GM12878 (cell line): ENCODE results near the gene TMEM41B. TPM values are rescaled to one million over a fixed set of nuclear protein-coding genes. Genes with fewer than 3 reads are reported as not detected.
"Not testable (repeated sequence)": the region's sequence is repeated elsewhere in the genome, so short reads cannot be mapped to it uniquely, and the experiment has no call there.

Experiments used
- ATAC-seq: fragments of 200-7000 bp; cut with Tn5 transposase; 3 replicates; pipeline ENCODE4 v1.9.1; 2020; ENCODE audit warnings: mild to moderate bottlenecking, moderate library complexity
- BruUV-seq: library from RNA; stranded (reverse); fragments of 400-500 nt; replicated peaks from 2 replicates; lab custom pipeline; 2021; lab: Mats Ljungman, UMichigan
- CTCF ChIA-PET: fragments of 300-600 bp; sonication (Branson Sonifier 250); formaldehyde crosslinking; extraction: SDS; loops from one replicate; lab custom pipeline; 2021; ENCODE audit warnings: inconsistent platforms; lab: Yijun Ruan, JAX
- POLR2A ChIA-PET: fragments of 350-600 bp; formaldehyde crosslinking; extraction: SDS; loops from one replicate; lab custom pipeline; 2021; ENCODE audit warnings: inconsistent platforms; lab: Charles Lee
- RAD21 ChIA-PET: fragments of 300-600 bp; sonication (Branson Sonifier 250); formaldehyde crosslinking; loops from one replicate; lab custom pipeline; 2023; ENCODE audit warnings: antibody characterized with exemption; ENCODE audit not compliant: unreplicated experiment; lab: Charles Lee
- SMC1A ChIA-PET: fragments of 300-600 bp; sonication (Branson Sonifier 250); formaldehyde crosslinking; loops from one replicate; lab custom pipeline; 2023; ENCODE audit not compliant: unreplicated experiment, uncharacterized antibody; lab: Charles Lee
- DNase-seq: peaks from one replicate; pipeline ENCODE4 v3.0.0-alpha.2; 2011; ENCODE audit warnings: low read depth, low spot score
- FAIRE-seq: peaks from 3 replicates; lab custom pipeline; 2011; peaks lifted over from hg19 to GRCh38; lab: Jason Lieb, UNC
- H2AFZ ChIP-seq: 2 replicates; pipeline ENCODE4 v1.6.0; 2011; ENCODE audit warnings: low read depth, low read length, control low read depth; ENCODE audit not compliant: control insufficient read depth
- H3K27ac ChIP-seq: 2 replicates; pipeline ENCODE4 v1.5.1; 2011; ENCODE audit warnings: control low read depth; ENCODE audit not compliant: control insufficient read depth, insufficient read depth
- H3K27me3 ChIP-seq, 2 experiments: replicated peaks in 1 of 2; 2 replicates each; pipeline versions ENCODE4 v1.6.0 to v1.6.1; 2011; ENCODE audit warnings: low read length in 1 of 2; ENCODE audit not compliant: control insufficient read depth in 2 of 2, insufficient read depth in 2 of 2
- H3K36me3 ChIP-seq, 2 experiments: 2 replicates each; pipeline ENCODE4 v1.5.1; 2011; ENCODE audit warnings: low read length in 1 of 2; ENCODE audit not compliant: control insufficient read depth in 2 of 2, insufficient read depth in 2 of 2
- H3K4me1 ChIP-seq: 2 replicates; pipeline ENCODE4 v1.6.1; 2011; ENCODE audit warnings: mild to moderate bottlenecking, low read length, moderate library complexity, mixed read lengths; ENCODE audit not compliant: control insufficient read depth, insufficient read depth
- H3K4me2 ChIP-seq: 2 replicates; pipeline ENCODE4 v1.6.0; 2011; ENCODE audit warnings: control low read depth; ENCODE audit not compliant: control insufficient read depth, insufficient read depth
- H3K4me3 ChIP-seq: fragments of 200-600 bp; sonication (generic); 2 replicates; pipeline ENCODE4 v1.5.1; 2016
- H3K79me2 ChIP-seq: 2 replicates; pipeline ENCODE4 v1.6.0; 2011; ENCODE audit warnings: low read length; ENCODE audit not compliant: control insufficient read depth, insufficient read depth
- H3K9ac ChIP-seq: 2 replicates; pipeline ENCODE4 v1.8.0; 2011; ENCODE audit warnings: low read length, control low read depth, mixed read lengths; ENCODE audit not compliant: control insufficient read depth, insufficient read depth
- H3K9me3 ChIP-seq: replicated peaks from 3 replicates; pipeline ENCODE4 v1.5.1; 2011; ENCODE audit warnings: mild to moderate bottlenecking, low read length; ENCODE audit not compliant: control insufficient read depth, insufficient read depth
- H4K20me1 ChIP-seq: 2 replicates; pipeline ENCODE4 v1.6.0; 2011; ENCODE audit not compliant: control insufficient read depth, insufficient read depth
- EED ChIP-seq: sonication (generic); IDR thresholded peaks from 2 replicates; pipeline ENCODE4 v1.6.1; 2016; ENCODE audit warnings: antibody characterized with exemption, low read depth
- HDAC2 ChIP-seq: fragments of 200-600 bp; sonication (generic); IDR thresholded peaks from 2 replicates; pipeline ENCODE4 v1.6.1; 2017
- IRF4 ChIP-seq: IDR thresholded peaks from 2 replicates; pipeline ENCODE4 v1.6.1; 2011; ENCODE audit warnings: low read depth, low read length
- JUNB ChIP-seq: IDR thresholded peaks from 2 replicates; pipeline ENCODE4 v1.6.1; 2016; ENCODE audit warnings: antibody characterized with exemption, mild to moderate bottlenecking
- POU2F2 ChIP-seq: IDR thresholded peaks from 3 replicates; pipeline ENCODE4 v1.6.1; 2011; ENCODE audit warnings: low read depth, mild to moderate bottlenecking, low read length, borderline replicate concordance
- RAD21 ChIP-seq: IDR thresholded peaks from 2 replicates; pipeline ENCODE4 v1.6.1; 2011; ENCODE audit warnings: mild to moderate bottlenecking, low read depth, low read length, moderate library complexity; ENCODE audit not compliant: insufficient read depth
- WRNIP1 ChIP-seq: IDR thresholded peaks from 2 replicates; pipeline ENCODE4 v1.6.1; 2011; ENCODE audit warnings: low read depth, low read length, improper control_type of control experiment, borderline replicate concordance
- ZBED1 ChIP-seq: IDR thresholded peaks from 2 replicates; pipeline ENCODE4 v1.6.1; 2016; ENCODE audit warnings: borderline replicate concordance
- WGBS: methylation state at CpG from one replicate; pipeline ENCODE4 v1.1.6; 2016; ENCODE audit warnings: low lambda C conversion rate; ENCODE audit not compliant: insufficient replicate concordance, insufficient coverage; ENCODE audit errors: missing lambda C conversion rate; 5-methylcytosine and 5-hydroxymethylcytosine counted together
- in situ Hi-C: fragments of 300-500 bp; cut with MboI; formaldehyde crosslinking; loops from 9 replicates; pipeline ENCODE4 v1.14.3; 2018; ENCODE audit warnings: mixed read lengths
- intact Hi-C: fragments of 100-400 bp; cut with micrococcal nuclease; formaldehyde crosslinking; loops from one replicate; pipeline ENCODE4 v1.14.2; 2022; ENCODE audit not compliant: unreplicated experiment
- polyA plus RNA-seq, 11 experiments: library from polyadenylated mRNA; depleted of rRNA in 4 of 11; unstranded in 6 of 11; stranded (reverse) in 5 of 11; fragments of >200 nt; fragmentation: Nextera tagmentation in 4 of 11; fragmentation: Illumina TruSeq in 1 of 11; extraction: Ambion mirVana in 4 of 11; extraction: Trizol in 1 of 11; gene quantifications; 1 replicate in 1 of 11; 2 replicates in 10 of 11; pipeline versions ENCODE4 v1.2.1 to v1.2.3, GENCODE V29; 2011 to 2016; ENCODE audit warnings: inconsistent platforms in 2 of 11, missing spikeins in 2 of 11, low read depth in 1 of 11
- total RNA-seq, 4 experiments: library from RNA; depleted of rRNA in 3 of 4; stranded (reverse); fragments of >200 nt in 3 of 4; fragmentation: Illumina TruSeq in 1 of 4; extraction: Trizol in 1 of 4; gene quantifications; 2 replicates each; pipeline versions ENCODE4 v1.2.1 to v1.2.3, GENCODE V29; 2013 to 2021
- TF ChIP-seq, protein P1 (sequence below): IDR thresholded peaks from 2 replicates; pipeline ENCODE4 v1.6.1; 2012; ENCODE audit warnings: improper control_type of control experiment, low read depth, low read length; ENCODE audit not compliant: insufficient replicate concordance

TMEM41B gene
- total and polyA plus RNA-seq, 10 of the 15 experiments (the other 5 are each of a cell fraction or from before 2014, with no cell fraction given) = 8.0 to 31.0 (median 20.5) TPM

DNA sequence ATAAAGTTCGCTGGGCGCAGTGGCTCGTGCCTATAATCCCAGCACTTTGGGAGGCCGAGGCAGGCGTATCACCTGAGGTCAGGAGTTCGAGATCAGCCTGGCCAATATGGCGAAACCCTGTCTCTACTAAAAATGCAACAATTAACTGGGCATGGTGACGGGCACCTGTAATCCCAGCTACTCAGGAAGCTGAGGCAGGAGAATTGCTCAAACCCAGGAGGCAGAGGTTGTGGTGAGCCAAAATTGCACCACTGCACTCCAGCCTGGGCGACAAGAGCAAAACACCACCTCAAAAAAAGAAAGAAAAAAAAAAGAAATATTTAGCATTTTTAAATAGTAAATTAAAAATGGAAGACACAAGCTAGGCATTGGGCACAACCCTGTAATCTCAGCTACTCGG is 78.2 kb downstream of the TMEM41B start:
- FAIRE-seq, H3K9ac ChIP-seq, H3K27me3 ChIP-seq, in situ Hi-C loops, intact Hi-C loops, H3K4me2 ChIP-seq, POLR2A ChIA-PET, RAD21 ChIA-PET, H2AFZ ChIP-seq, H3K36me3 ChIP-seq, H3K4me3 ChIP-seq, ATAC-seq, H3K4me1 ChIP-seq, DNase-seq, H3K9me3 ChIP-seq, H3K27ac ChIP-seq, H4K20me1 ChIP-seq, BruUV-seq: not testable (repeated sequence)
- peaks cover 14% of the 10 kb centered on the region for H3K79me2 ChIP-seq
- SMC1A ChIA-PET = interaction anchor here (0.6 kb wide), 1 partner anchor 25 kb away, joined by 3 read pairs; no protein-coding TSS in a partner anchor
- 87% methylated on average over 10 of the region's 10 CpGs for WGBS
- CTCF ChIA-PET = interaction anchor here (0.7 kb wide), 1 partner anchor 262 kb away, joined by 3 read pairs; no protein-coding TSS in a partner anchor

DNA sequence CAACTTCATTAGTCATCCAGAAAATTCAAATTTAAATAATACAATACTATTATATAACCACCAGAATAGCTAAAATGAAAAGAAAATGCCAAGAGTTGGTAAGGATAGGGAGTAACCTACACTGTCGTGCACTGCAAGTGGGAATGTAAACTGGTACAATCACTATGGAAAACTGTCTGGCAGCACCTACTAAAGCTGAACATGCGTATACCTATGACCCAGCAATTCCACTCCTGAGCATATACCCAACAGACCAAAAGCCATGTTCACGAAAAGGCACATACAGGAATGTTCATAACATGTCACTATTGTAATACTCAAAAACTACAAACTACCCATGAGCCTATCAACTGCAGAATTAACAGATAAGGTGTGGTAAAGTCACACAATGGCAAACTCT is 81.9 kb downstream of the TMEM41B start:
- SMC1A ChIA-PET = interaction anchor here (0.6 to 2.6 kb wide), 7 partner anchors 9 to 109 kb away, joined by 3 to 10 read pairs (median 5); no protein-coding TSS in a partner anchor
- no peak overlapping the region for H3K4me3 ChIP-seq
- H3K4me2 ChIP-seq = no peak overlapping the region
- POLR2A ChIA-PET = no interaction called here
- H4K20me1 ChIP-seq = no peaks in the 10 kb centered on the region
- H2AFZ ChIP-seq = no peak overlapping the region
- no peak overlapping the region for H3K9ac ChIP-seq
- TF ChIP-seq EED (no peak), HDAC2 (no peak), POU2F2 (no peak), IRF4 (no peak), JUNB (no peak), WRNIP1 (no peak), RAD21 (no peak), ZBED1 (no peak)
- TF ChIP-seq, protein P1, sequence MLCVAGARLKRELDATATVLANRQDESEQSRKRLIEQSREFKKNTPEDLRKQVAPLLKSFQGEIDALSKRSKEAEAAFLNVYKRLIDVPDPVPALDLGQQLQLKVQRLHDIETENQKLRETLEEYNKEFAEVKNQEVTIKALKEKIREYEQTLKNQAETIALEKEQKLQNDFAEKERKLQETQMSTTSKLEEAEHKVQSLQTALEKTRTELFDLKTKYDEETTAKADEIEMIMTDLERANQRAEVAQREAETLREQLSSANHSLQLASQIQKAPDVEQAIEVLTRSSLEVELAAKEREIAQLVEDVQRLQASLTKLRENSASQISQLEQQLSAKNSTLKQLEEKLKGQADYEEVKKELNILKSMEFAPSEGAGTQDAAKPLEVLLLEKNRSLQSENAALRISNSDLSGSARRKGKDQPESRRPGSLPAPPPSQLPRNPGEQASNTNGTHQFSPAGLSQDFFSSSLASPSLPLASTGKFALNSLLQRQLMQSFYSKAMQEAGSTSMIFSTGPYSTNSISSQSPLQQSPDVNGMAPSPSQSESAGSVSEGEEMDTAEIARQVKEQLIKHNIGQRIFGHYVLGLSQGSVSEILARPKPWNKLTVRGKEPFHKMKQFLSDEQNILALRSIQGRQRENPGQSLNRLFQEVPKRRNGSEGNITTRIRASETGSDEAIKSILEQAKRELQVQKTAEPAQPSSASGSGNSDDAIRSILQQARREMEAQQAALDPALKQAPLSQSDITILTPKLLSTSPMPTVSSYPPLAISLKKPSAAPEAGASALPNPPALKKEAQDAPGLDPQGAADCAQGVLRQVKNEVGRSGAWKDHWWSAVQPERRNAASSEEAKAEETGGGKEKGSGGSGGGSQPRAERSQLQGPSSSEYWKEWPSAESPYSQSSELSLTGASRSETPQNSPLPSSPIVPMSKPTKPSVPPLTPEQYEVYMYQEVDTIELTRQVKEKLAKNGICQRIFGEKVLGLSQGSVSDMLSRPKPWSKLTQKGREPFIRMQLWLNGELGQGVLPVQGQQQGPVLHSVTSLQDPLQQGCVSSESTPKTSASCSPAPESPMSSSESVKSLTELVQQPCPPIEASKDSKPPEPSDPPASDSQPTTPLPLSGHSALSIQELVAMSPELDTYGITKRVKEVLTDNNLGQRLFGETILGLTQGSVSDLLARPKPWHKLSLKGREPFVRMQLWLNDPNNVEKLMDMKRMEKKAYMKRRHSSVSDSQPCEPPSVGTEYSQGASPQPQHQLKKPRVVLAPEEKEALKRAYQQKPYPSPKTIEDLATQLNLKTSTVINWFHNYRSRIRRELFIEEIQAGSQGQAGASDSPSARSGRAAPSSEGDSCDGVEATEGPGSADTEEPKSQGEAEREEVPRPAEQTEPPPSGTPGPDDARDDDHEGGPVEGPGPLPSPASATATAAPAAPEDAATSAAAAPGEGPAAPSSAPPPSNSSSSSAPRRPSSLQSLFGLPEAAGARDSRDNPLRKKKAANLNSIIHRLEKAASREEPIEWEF = no peak
- RAD21 ChIA-PET = interaction anchor here (1.1 to 3.8 kb wide), 2 partner anchors 22 to 274 kb away, joined by 6 to 20 read pairs; no protein-coding TSS in a partner anchor
- no peaks in the 10 kb centered on the region; the same call in 2 of the 3 replicates for H3K9me3 ChIP-seq
- H3K36me3 ChIP-seq = no peaks in the 10 kb centered on the region
- BruUV-seq = no TSS peak
- ATAC-seq (no peak), FAIRE-seq (no peak), DNase-seq (no peak)
- in situ Hi-C loops = no loop called here
- intact Hi-C loops = no loop called here
- H3K27ac ChIP-seq = no peak overlapping the region
- H3K27me3 ChIP-seq = no peaks in the 10 kb centered on the region
- CTCF ChIA-PET = no interaction called here
- peaks cover 24% of the 10 kb centered on the region for H3K79me2 ChIP-seq
- WGBS = 86% methylated on average over 3 of the region's 3 CpGs
- H3K4me1 ChIP-seq = peaks cover 3% of the 10 kb centered on the region; the same call in 1 of the 2 replicates
